HUES48 (cell line): Measurements from ENCODE around the gene UTP20.

Source experiments
- H3K27ac ChIP-seq: one replicate; pipeline ENCODE4 v1.7.0; 2013; ENCODE audit warnings: low read depth, low read length, inconsistent platforms
- H3K27me3 ChIP-seq: 2 replicates; pipeline ENCODE4 v1.6.1; 2013; ENCODE audit warnings: mild to moderate bottlenecking, low read length; ENCODE audit not compliant: control insufficient read depth, insufficient read depth
- H3K36me3 ChIP-seq: 2 replicates; pipeline ENCODE4 v1.6.1; 2013; ENCODE audit warnings: low read length; ENCODE audit not compliant: control insufficient read depth, insufficient read depth
- H3K4me1 ChIP-seq: 2 replicates; pipeline ENCODE4 v1.6.1; 2013; ENCODE audit warnings: mild to moderate bottlenecking, low read length; ENCODE audit not compliant: control insufficient read depth, insufficient read depth
- H3K4me3 ChIP-seq: 2 replicates; pipeline ENCODE4 v1.5.1; 2013; ENCODE audit warnings: mild to moderate bottlenecking, low read depth, low read length
- H3K9ac ChIP-seq: 2 replicates; pipeline ENCODE4 v1.6.1; 2013; ENCODE audit warnings: mild to moderate bottlenecking, low read depth, low read length, moderate library complexity
- H3K9me3 ChIP-seq: 2 replicates; pipeline ENCODE4 v1.6.1; 2013; ENCODE audit warnings: low read length; ENCODE audit not compliant: control insufficient read depth, insufficient read depth

Gene UTP20

DNA sequence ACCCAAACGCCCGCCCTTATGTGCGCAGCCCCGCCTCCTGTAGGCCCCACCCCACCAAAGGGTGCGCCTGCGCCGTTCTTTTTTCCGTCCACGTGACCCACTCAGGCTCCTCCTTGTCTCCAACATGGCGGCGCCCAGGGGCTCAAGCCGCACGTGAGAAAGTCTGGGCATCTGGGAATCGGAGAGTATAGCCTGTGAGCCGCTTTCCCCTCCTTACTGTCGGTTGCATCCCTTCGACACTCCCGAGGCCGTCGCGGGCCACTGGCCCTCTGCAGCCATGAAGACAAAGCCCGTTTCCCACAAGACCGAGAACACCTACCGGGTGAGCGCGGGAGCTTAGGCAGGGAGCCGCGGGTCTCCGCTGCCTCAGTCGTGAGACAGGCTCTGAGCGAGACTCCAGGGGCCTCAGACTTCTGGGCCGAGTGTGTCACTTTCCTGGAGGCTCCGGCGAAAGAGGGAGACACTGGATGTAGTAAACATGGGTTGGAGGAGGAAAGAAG lies at the start of gene UTP20:
TSS of gene UTP20 (plus strand) at position 100 of the 500 bp plus-strand sequence. CDS start at position 278, 178 bp downstream.
- H3K27ac ChIP-seq = peak within 1 kb of the TSS; percentile 87
- no peaks in the 10 kb centered on the region for H3K27me3 ChIP-seq
- peaks cover 33% of the 10 kb centered on the region for H3K36me3 ChIP-seq
- no peaks in the 10 kb centered on the region for H3K9me3 ChIP-seq
- H3K4me3 ChIP-seq = peak within 1 kb of the TSS; percentile 83
- peak within 1 kb of the TSS; percentile 88 for H3K9ac ChIP-seq
- H3K4me1 ChIP-seq = no peaks in the 10 kb centered on the region

DNA sequence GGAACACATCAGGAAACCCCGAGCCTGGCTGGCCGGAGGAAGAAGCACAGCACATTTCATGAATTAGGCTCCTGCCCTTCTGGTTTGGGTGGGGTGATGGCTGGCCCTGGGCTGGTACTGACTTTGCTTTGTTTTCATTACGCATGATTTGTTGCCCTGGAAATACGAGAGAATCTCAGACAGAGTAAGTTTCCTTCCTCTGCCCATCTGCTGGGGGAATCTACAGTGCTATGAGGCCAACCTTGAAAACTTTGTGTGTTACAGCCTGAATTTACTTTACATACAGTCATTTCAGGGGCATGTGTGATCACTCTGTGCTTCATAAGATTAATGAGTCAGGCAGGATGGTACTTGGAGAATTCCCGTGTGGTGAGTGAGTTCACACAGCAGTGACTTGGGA lies 49.4 kb upstream of the UTP20 start:
- Histone ChIP-seq H3K9ac (no peak overlapping the region), H3K9me3 (no peaks in the 10 kb centered on the region), H3K4me1 (no peaks in the 10 kb centered on the region), H3K36me3 (no peaks in the 10 kb centered on the region), H3K4me3 (no peak overlapping the region), H3K27ac (no peak overlapping the region), H3K27me3 (no peaks in the 10 kb centered on the region)

- H3K27ac ChIP-seq = no peak overlapping the region
- no peaks in the 10 kb centered on the region for H3K27me3 ChIP-seq
- H3K9me3 ChIP-seq = no peaks in the 10 kb centered on the region
- H3K4me3 ChIP-seq = no peak overlapping the region
- no peaks in the 10 kb centered on the region for H3K36me3 ChIP-seq
- H3K9ac ChIP-seq = no peak overlapping the region
- no peaks in the 10 kb centered on the region for H3K4me1 ChIP-seq
Observed at GRCh38 chr12:101231636-101232035, 48.3 kb upstream of the UTP20 start.

DNA sequence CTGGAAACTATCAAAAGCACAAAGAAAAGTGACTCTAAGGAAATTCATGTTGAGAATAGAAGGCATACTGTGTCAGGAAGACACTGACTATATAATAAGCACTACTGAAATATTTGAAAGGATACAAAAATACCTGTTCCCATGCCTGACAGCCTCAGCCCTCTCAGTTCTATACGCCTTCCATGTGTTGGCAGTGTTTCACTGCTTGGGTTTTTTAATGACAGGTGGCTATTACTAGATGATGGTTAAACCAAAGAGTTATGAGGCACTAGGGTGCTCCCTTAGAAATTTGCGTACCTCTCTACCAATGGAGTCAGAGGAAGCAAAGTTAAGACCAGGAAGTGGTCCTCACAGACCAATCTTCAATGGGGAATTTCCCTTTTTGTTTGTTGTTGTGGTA lies 44.2 kb upstream of the UTP20 start:
- Histone ChIP-seq H3K9me3 (no peaks in the 10 kb centered on the region), H3K4me3 (no peak overlapping the region), H3K27me3 (no peaks in the 10 kb centered on the region), H3K9ac (no peak overlapping the region), H3K36me3 (no peaks in the 10 kb centered on the region), H3K27ac (no peak overlapping the region), H3K4me1 (no peaks in the 10 kb centered on the region)

DNA sequence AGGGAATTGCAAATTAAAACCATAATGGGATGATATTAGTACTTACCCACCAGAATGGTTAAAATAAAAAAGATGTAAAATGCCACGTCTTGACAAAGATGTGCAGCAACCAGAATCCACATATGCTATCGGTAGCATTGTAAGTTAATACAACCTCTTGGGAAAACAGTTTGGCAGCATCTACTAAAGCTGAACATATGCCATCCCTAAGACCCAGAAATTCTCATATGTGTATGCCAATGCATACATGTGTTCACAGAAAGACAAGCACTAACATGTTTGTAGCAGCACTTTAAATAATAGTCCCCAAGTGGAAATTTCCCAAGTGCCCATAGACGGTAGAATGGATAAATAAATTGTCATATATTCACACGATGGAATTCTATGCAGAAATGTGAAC lies 41.6 kb upstream of the UTP20 start:
- no peaks in the 10 kb centered on the region for H3K27me3 ChIP-seq
- no peaks in the 10 kb centered on the region for H3K36me3 ChIP-seq
- no peak overlapping the region for H3K4me3 ChIP-seq
- no peaks in the 10 kb centered on the region for H3K9me3 ChIP-seq
- H3K4me1 ChIP-seq = no peaks in the 10 kb centered on the region
- H3K27ac ChIP-seq = no peak overlapping the region
- no peak overlapping the region for H3K9ac ChIP-seq

GRCh38 chr12:101238800-101239329 lies 41.0 kb upstream of the UTP20 start:
- no peaks in the 10 kb centered on the region for H3K36me3 ChIP-seq
- H3K9me3 ChIP-seq = no peaks in the 10 kb centered on the region
- no peaks in the 10 kb centered on the region for H3K4me1 ChIP-seq
- H3K27me3 ChIP-seq = no peaks in the 10 kb centered on the region
- no peak overlapping the region for H3K4me3 ChIP-seq
- no peak overlapping the region for H3K27ac ChIP-seq
- no peak overlapping the region for H3K9ac ChIP-seq

GRCh38 chr12:101243074-101243473 lies 36.8 kb upstream of the UTP20 start:
- H3K4me3 ChIP-seq = no peak overlapping the region
- no peaks in the 10 kb centered on the region for H3K27me3 ChIP-seq
- H3K4me1 ChIP-seq = no peaks in the 10 kb centered on the region
- no peak overlapping the region for H3K9ac ChIP-seq
- H3K9me3 ChIP-seq = no peaks in the 10 kb centered on the region
- no peak overlapping the region for H3K27ac ChIP-seq
- no peaks in the 10 kb centered on the region for H3K36me3 ChIP-seq

- H3K4me1 ChIP-seq = no peaks in the 10 kb centered on the region
- no peak overlapping the region for H3K27ac ChIP-seq
Observed at GRCh38 chr12:101243616-101244015, 36.3 kb upstream of the UTP20 start.

GRCh38 chr12:101256266-101256665 lies 23.6 kb upstream of the UTP20 start:
- Histone ChIP-seq H3K27ac (no peak overlapping the region), H3K4me3 (no peak overlapping the region), H3K27me3 (no peaks in the 10 kb centered on the region), H3K9ac (no peak overlapping the region), H3K36me3 (no peaks in the 10 kb centered on the region), H3K9me3 (no peaks in the 10 kb centered on the region; the same call in 1 of the 2 replicates), H3K4me1 (0 out of 2 replicates have a peak, but pooled peaks cover 5% of the 10 kb centered on the region)

More at GRCh38 chr12:101243616-101244015, 36.3 kb upstream of the UTP20 start:
- Histone ChIP-seq H3K27me3 (no peaks in the 10 kb centered on the region), H3K36me3 (no peaks in the 10 kb centered on the region), H3K4me3 (no peak overlapping the region), H3K9me3 (no peaks in the 10 kb centered on the region), H3K9ac (no peak overlapping the region)

DNA sequence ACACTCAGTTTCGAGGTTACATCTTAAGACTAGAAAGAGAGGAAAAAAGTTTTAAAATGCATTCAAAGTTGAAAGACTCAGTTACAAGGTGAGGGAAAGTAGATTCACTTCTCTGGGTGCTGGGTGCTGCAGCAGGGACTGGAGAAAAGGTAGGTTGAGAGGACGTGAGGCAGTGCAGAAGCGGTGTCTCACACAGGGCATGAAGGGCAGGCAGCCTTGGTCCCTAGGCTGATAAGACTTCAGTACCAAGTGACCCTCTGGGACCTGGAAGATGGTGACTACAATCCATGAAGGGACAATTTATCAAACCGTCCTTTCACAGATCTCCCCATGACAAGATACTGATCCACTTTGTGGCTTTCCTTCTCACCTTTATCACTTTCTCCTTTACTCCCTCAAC lies 22.5 kb upstream of the UTP20 start:
- Histone ChIP-seq H3K9me3 (no peaks in the 10 kb centered on the region; the same call in 1 of the 2 replicates), H3K36me3 (no peaks in the 10 kb centered on the region), H3K27ac (no peak overlapping the region), H3K4me1 (0 out of 2 replicates have a peak, but pooled peaks cover 5% of the 10 kb centered on the region), H3K4me3 (no peak overlapping the region), H3K9ac (no peak overlapping the region), H3K27me3 (no peaks in the 10 kb centered on the region)

GRCh38 chr12:101267111-101267510 lies 12.8 kb upstream of the UTP20 start:
- Histone ChIP-seq H3K4me1 (no peaks in the 10 kb centered on the region), H3K9ac (no peak overlapping the region), H3K9me3 (no peaks in the 10 kb centered on the region), H3K27ac (no peak overlapping the region), H3K36me3 (no peaks in the 10 kb centered on the region), H3K27me3 (no peaks in the 10 kb centered on the region), H3K4me3 (no peak overlapping the region)
